HCT116 (cell line): Measurements from ENCODE around the gene ZNF346.

ENCODE experiments used
- CTCF ChIP-seq, 3 experiments: fragments of 200-600 bp in 1 of 3; sonication (generic) in 1 of 3; IDR thresholded peaks in 2 of 3; conservative IDR thresholded peaks in 1 of 3; 2 replicates each; pipeline ENCODE4 v1.5.1; 2012 to 2017; ENCODE audit warnings: low read depth in 2 of 3, low read length in 2 of 3, antibody characterized with exemption in 1 of 3, borderline replicate concordance in 1 of 3, control low read depth in 1 of 3, mild to moderate bottlenecking in 1 of 3, mixed read lengths in 1 of 3, mixed run types in 1 of 3, moderate library complexity in 1 of 3; ENCODE audit not compliant: insufficient read depth in 1 of 3
- EZH2 ChIP-seq: fragments of 200-600 bp; sonication (generic); IDR thresholded peaks from 2 replicates; pipeline ENCODE4 v1.6.1; 2017; ENCODE audit warnings: antibody characterized with exemption, mixed run types
- EZH2phosphoT487 ChIP-seq: fragments of 200-600 bp; IDR thresholded peaks from 2 replicates; pipeline ENCODE4 v1.6.1; 2018; ENCODE audit warnings: antibody characterized with exemption, borderline replicate concordance
- POLR2A ChIP-seq: IDR thresholded peaks from 2 replicates; pipeline ENCODE4 v1.7.0; 2011; ENCODE audit warnings: borderline replicate concordance; ENCODE audit not compliant: insufficient read depth, insufficient read length; ENCODE audit errors: extremely low read depth
- POLR2AphosphoS5 ChIP-seq: IDR thresholded peaks from 2 replicates; pipeline ENCODE4 v1.6.1; 2011; ENCODE audit warnings: mild to moderate bottlenecking, low read depth, low read length, moderate library complexity
- RAD21 ChIP-seq: IDR thresholded peaks from 2 replicates; pipeline ENCODE4 v1.6.1; 2012; ENCODE audit warnings: low read depth, mild to moderate bottlenecking
- REST ChIP-seq: IDR thresholded peaks from 2 replicates; pipeline ENCODE4 v1.6.1; 2012; ENCODE audit warnings: low read depth
- SIN3A ChIP-seq: IDR thresholded peaks from 2 replicates; pipeline ENCODE4 v1.6.1; 2012; ENCODE audit warnings: low read depth
- TF ChIP-seq, protein P1 (sequence below): IDR thresholded peaks from 2 replicates; pipeline ENCODE4 v1.6.1; 2012

DNA sequence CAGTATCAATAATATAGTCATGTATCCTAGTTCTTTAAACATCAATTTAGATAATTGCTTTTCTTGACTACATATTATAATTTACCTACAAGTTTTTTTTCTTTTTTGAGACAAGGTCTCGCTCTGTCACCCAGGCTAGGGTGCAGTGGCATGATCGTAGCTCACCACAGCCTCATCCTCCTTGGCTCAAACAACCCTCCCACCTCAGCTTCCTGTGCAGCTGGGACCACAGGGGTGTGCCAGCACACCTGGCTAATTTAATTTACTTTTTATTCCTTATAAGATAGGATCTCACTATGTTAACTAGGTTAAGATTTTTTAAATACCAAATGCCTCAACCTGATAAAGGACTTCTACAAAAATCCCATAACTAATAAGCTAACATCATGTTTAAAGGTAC lies 37.0 kb upstream of the ZNF346 start:
- TF ChIP-seq EZH2 (no peak), CTCF (IDR thresholded peaks at IDR 0.05 in 2 of 3, conservative IDR thresholded peaks at IDR 0.05 in 1 of 3; ENCODE audit: borderline replicate concordance in 1 of 3, insufficient read depth in 1 of 3, low read depth in 2 of 3, low read length in 2 of 3) (no peak), REST (no peak), RAD21 (no peak), POLR2AphosphoS5 (no peak), EZH2phosphoT487 (no peak), SIN3A (no peak), POLR2A (no peak)
- TF ChIP-seq, protein P1, sequence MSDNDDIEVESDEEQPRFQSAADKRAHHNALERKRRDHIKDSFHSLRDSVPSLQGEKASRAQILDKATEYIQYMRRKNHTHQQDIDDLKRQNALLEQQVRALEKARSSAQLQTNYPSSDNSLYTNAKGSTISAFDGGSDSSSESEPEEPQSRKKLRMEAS: no peak
